Stimulated activated CD4-positive, alpha-beta T cell treated with anti-CD3 and anti-CD28 coated beads, TNF-alpha, amount 100 ng/mL, for 1 hour (primary cell): ENCODE measurements around the gene TDRD12.

Source experiments
- DNase-seq, 3 donors: peaks; one replicate each; pipeline ENCODE4 v3.0.0-alpha.2; 2020; ENCODE audit warnings: low read depth in 3 of 3, low spot score in 1 of 3

Gene TDRD12

GRCh38 chr19:32800754-32801153 lies 81.2 kb downstream of the TDRD12 start:
- DNase-seq, result no peak

GRCh38 chr19:32802840-32803239 lies 83.3 kb downstream of the TDRD12 start:
- DNase-seq, result no peak

- no peak for DNase-seq
Measured at GRCh38 chr19:32808236-32808635, 88.7 kb downstream of the TDRD12 start.

GRCh38 chr19:32809254-32809653 lies 89.7 kb downstream of the TDRD12 start:
- DNase-seq, result no peak

GRCh38 chr19:32809754-32810153 lies 90.2 kb downstream of the TDRD12 start:
- DNase-seq, result no peak

- DNase-seq, result no peak
Measured at GRCh38 chr19:32810452-32810851, 90.9 kb downstream of the TDRD12 start.

- DNase-seq, result no peak
Measured at GRCh38 chr19:32811151-32811550, 91.6 kb downstream of the TDRD12 start.

GRCh38 chr19:32812036-32812435 lies 92.5 kb downstream of the TDRD12 start:
- DNase-seq, result no peak

- DNase-seq, result no peak
Measured at GRCh38 chr19:32812571-32812970, 93.0 kb downstream of the TDRD12 start.

- DNase-seq, result no peak
Measured at GRCh38 chr19:32813862-32814425, 94.4 kb downstream of the TDRD12 start.

- no peak for DNase-seq
Measured at GRCh38 chr19:32814624-32815023, 95.1 kb downstream of the TDRD12 start.

GRCh38 chr19:32816555-32817099 lies 97.1 kb downstream of the TDRD12 start:
- no peak for DNase-seq

GRCh38 chr19:32817569-32818476 lies 98.3 kb downstream of the TDRD12 start:
- DNase-seq, result no peak

GRCh38 chr19:32818536-32818935 lies 99.0 kb downstream of the TDRD12 start:
- no peak for DNase-seq

- no peak for DNase-seq
Measured at GRCh38 chr19:32819419-32820400, 100.1 kb downstream of the TDRD12 start.

GRCh38 chr19:32822916-32823746 lies 103.6 kb downstream of the TDRD12 start:
- no peak for DNase-seq

- no peak for DNase-seq
Measured at GRCh38 chr19:32823747-32824102, 104.2 kb downstream of the TDRD12 start.

- DNase-seq, result no peak
Measured at GRCh38 chr19:32824191-32824751, 104.7 kb downstream of the TDRD12 start.

GRCh38 chr19:32824916-32825608 lies 105.5 kb downstream of the TDRD12 start:
- no peak for DNase-seq
